Subcutaneous adipose tissue (tissue), 4 donors: ENCODE measurements around the gene ATP2C2. TPM values are rescaled to one million over a fixed set of nuclear protein-coding genes. Genes with fewer than 3 reads are reported as not detected.

ENCODE experiments used
- total RNA-seq, 4 donors: library from RNA; depleted of rRNA; stranded (reverse); fragments of >200 nt; gene quantifications; one replicate each; pipeline ENCODE4 v1.1.0, GENCODE V29; 2016
- TF ChIP-seq, protein P1 (sequence below): fragments of 450-650 bp; IDR thresholded peaks from one replicate; pipeline ENCODE4 v1.5.1; 2016; ENCODE audit warnings: low read depth, mild to moderate bottlenecking, control low read depth, antibody characterized with exemption, moderate library complexity

ATP2C2 gene
- total RNA-seq, 4 donors from 2014 or later = not detected

DNA sequence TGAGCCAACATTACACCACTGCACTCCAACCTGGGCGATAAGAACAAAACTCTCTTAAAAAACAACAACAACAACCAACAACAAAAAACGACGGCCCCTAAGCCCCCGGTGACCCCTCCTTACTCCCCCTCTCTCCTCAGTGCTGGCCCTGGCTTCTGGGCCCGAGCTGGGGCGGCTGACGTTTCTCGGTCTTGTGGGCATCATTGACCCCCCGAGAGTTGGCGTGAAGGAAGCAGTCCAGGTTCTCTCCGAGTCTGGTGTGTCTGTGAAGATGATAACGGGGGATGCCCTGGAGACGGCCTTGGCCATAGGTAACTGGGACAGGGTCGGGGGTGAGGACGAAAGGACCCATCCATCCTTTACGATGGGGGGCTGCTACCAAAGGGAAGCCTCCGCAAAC lies 83.4 kb downstream of the ATP2C2 start:
- TF ChIP-seq, protein P1, sequence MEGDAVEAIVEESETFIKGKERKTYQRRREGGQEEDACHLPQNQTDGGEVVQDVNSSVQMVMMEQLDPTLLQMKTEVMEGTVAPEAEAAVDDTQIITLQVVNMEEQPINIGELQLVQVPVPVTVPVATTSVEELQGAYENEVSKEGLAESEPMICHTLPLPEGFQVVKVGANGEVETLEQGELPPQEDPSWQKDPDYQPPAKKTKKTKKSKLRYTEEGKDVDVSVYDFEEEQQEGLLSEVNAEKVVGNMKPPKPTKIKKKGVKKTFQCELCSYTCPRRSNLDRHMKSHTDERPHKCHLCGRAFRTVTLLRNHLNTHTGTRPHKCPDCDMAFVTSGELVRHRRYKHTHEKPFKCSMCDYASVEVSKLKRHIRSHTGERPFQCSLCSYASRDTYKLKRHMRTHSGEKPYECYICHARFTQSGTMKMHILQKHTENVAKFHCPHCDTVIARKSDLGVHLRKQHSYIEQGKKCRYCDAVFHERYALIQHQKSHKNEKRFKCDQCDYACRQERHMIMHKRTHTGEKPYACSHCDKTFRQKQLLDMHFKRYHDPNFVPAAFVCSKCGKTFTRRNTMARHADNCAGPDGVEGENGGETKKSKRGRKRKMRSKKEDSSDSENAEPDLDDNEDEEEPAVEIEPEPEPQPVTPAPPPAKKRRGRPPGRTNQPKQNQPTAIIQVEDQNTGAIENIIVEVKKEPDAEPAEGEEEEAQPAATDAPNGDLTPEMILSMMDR = no peak

DNA sequence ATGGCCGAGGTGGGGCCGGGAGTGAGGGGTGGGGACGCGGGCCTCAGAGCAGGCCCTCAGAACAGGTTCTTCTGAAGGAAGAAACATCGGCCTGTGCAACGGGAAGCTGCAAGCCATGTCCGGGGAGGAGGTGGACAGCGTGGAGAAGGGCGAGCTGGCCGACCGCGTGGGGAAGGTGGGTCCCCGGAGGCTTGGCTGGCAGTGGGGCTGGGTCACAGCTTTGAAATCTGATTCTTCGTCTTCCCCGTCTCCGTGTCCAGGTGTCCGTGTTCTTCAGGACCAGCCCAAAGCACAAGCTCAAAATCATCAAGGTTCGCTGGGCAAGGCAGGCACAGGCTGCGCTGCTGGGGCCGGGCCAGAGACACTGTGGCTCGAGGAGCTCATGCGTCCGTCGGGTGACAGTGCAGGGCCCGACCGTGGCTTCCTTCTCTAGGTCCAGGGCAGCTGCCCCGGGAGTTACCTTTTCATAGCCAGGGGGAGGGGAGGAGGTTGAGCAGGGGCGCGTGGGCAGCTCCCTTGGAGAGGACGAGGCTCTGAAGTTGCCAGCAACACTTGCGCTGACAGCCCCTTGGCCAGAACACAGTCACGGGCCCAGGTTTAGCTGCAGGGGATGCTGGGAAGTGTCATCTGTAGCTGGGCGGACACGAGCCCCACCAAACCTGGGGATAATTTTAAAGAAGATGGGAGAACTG lies 84.9 kb downstream of the ATP2C2 start:
- TF ChIP-seq, protein P1 = no peak

DNA sequence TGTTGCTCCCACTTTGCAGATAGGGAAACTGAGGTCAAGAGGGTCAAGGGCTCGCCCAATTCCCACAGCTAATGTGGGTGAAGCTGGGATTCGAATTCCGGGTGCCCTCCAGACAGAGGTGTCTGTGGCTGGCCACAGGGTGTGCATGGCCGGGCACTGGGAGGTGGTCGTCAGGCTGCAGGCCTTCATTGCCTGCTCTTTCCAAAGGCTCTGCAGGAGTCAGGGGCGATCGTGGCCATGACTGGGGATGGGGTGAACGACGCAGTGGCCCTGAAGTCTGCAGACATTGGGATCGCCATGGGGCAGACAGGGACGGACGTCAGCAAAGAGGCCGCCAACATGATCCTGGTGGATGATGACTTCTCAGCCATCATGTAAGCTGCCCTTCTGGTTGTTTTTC lies 86.3 kb downstream of the ATP2C2 start:
- TF ChIP-seq, protein P1 = no peak

DNA sequence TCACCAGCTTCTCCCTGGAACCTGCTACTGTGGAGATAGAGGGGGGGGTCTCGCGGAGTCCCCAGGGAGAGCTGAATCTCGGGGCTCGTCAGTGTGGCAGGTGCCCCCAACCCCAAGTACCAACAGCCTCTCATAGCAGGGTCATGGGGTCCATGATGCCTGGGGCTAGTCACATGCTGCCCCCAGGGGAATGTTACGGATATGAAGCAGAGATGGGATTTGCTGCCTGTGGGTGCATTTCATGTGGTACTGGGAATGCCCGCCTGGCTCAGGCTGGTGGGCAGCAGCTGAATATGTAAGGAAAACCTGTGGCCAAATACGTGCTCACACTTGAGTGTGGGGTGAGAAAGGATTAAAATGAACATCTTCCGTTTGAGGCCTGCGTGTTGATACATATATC lies 86.7 kb downstream of the ATP2C2 start:
- TF ChIP-seq, protein P1 = no peak

DNA sequence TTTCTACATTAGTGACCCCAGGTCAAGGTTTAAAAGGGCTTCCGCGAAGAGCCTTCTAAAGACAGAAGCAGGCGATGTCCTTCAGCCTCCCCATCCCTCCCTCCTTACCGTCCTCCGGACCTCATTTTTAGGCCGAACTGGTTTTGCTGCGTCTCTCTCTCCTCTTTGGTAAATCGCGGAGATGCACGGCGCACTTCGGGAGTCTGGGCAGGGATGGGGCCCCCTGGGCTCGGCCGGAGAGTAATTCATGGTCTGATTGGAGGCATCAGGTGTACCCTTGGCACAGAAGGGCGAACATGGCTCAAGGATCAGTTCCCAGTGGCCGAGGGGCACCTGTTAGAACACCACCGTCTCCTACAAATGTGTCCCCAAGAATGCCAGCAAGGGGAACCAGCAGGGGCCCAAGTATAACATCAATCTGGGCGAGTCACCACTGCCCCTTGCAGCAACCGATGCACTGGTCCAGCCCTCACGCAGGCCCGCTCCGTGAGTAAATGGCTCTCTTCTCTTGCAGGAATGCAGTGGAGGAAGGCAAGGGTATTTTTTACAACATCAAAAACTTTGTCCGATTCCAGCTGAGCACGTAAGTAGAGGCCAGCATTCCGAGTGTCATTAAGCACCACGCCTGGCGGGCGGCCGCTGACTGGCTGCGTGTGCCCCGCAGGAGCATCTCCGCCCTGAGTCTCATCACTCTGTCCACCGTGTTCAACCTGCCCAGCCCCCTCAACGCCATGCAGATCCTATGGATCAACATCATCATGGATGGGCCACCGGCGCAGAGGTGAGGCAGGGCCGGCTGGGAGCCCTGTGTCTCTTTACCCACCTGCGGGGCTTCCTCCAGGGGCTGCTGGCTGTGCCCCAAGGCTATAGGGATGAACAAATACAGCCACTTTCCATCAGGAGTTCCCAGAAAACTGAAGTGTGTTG lies 90.5 kb downstream of the ATP2C2 start:
- TF ChIP-seq, protein P1 = no peak

DNA sequence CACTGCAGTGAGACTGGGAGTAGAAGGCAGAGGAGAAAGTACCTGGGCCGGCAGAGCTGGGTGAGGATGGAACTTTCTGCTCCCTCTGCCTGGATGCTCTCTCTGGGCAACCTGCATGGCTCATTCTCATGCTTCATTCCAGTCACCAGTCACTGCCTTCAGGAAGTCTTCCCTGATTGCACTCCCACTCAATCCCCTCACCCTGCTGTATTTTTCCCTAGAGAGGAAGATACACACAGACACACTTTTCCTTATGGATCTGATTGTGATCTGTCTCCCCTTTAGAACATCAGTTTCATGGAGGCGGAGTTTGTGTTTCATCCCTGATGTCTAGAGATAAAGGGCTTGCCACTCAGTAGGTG lies 91.2 kb downstream of the ATP2C2 start:
- TF ChIP-seq, protein P1 = no peak

DNA sequence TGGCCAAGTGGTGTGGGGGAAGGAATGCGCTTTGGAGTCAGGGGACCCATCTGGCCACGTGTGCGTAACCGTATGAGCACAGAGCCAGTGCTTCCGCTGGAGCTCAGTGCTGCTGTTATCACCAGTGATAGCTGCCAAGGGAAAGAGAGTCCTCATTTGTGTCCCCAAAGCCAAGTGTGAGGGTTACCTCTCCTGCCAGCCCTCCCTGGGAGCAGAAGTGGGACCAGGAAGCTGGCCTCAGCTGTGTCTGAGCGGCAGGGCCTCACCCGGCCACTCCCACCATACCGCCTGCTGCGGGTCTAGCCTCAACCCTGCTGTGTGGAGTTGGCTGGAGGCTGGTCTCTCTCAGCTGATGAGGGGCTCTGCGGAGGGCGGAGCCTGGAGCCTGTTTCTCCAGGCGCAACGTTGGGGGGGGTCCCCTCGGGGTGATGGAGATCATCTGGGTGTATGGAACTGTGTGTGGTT lies 91.6 kb downstream of the ATP2C2 start:
- TF ChIP-seq, protein P1 = no peak
